T47D (cell line): ENCODE measurements around the gene LARGE1.

Source experiments
- DNase-seq, 2 experiments: peaks; one replicate each; pipeline versions ENCODE4 v3.0.0 to v3.0.0-alpha.2; 2011 to 2012; ENCODE audit warnings: low read depth in 1 of 2, low spot score in 1 of 2
- JUND ChIP-seq: IDR thresholded peaks from 2 replicates; pipeline ENCODE4 v1.6.1; 2012; ENCODE audit warnings: low read depth
- in situ Hi-C: cut with HindIII; loops from 2 replicates; pipeline ENCODE4 v1.10.0; 2016; ENCODE audit warnings: low sequenced_read_pairs, low pct_unique_long_range_greater_than_20kb

The LARGE1 gene

DNA sequence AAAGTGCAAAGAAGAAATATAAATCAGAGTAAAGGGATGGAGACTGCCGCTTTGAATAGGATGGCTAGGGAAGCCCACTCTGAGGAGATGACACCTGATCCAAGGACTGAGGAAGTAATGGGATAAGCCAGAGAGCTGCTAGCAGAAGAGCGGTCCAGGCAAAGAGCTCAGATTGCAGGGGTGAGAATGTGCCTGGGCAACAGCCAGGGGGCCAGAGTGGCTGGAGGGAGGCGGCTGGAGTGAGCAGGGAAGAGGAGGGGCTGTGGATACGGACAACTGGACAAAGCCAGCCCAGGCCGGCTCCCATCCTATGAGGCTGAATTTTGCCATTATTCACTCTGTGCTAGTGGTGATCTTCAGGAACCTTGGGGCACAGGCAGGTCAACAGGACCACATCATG, 501.8 kb downstream of the LARGE1 start:
- DNase-seq = no peak
- TF ChIP-seq JUND = no peak
- in situ Hi-C loops = no loop called here

DNA sequence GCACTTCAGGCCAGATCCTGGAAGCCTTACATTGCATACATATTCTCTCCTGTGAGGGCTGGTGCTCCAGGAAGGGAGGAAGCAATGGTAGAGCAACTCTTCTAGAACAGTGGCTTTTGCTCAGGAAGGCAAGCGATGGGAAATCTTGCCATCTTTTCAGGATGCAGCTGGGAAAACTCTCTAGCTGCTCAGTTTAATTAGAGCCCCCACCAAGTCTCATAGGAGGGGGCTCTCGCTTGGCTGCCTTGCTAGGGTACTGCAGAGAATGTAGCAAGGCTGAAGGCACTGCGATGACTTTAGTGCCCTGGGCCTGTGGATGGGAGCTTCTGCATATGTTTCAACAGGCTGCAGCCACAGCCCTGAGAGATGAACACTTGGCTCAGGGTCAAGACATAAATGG, 504.9 kb downstream of the LARGE1 start:
- DNase-seq = no peak
- TF ChIP-seq JUND = no peak
- in situ Hi-C loops = no loop called here

DNA sequence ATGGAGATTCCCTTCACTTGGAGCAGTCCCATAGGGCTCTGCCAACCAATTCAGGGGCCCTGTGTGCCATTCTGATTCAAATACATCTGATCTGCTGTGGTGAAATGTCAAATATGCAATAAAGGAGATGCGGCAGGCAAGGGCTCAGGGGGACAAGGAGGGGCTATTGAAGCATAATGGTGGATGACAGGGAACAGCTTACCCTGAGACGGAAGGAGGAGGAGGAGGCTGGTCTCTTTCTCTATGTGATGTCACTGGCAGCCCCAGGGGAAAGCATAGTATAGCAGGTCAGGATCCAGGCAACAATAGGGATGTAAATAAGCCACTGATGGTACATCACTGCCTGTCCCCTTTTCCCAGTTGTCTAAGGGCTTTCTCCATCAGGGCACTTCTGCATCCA, 511.2 kb downstream of the LARGE1 start:
- no peak for TF ChIP-seq JUND
- in situ Hi-C loops = no loop called here
- DNase-seq = no peak

DNA sequence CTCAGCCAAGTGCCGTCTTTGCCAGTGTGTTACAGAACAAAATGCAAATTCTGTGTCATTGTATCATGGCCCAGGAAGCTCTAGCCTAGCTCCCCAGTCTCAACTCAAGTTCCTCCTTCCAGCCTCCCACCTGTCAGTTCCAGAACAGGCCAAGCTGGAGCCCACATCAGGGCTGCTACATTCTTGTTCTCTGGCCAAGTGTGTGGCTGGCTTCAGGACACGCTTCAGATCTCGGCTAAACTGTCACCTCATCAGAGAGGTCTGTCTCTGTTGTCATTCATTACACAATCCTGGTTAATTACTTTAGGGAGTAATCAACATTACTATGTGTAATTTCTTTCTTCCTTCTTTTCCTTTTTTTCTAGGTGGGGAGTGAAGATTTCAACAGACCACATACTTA, 515.1 kb downstream of the LARGE1 start:
- no peak for DNase-seq
- in situ Hi-C loops = no loop called here
- no peak for TF ChIP-seq JUND

DNA sequence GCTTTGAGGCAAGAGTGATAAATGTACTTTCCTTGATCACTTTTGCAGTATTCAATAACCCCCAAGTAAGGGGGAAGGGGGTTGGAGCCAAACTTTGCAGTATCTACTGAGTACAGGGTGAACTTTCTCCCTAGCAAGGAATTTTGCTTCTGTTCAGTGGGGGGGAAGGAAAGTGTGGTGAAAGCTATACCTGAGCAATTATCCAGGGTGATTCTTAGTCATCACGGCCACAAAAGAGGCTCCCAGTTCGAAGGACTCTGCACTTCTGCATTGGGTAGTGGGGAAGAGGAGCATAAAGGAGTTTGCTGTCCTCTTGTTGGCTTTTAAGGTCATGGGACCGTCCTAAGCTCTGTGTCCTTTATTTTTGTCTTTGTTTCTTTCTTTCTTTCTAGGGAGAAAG, 515.6 kb downstream of the LARGE1 start:
- in situ Hi-C loops = no loop called here
- DNase-seq = no peak
- TF ChIP-seq JUND = no peak

DNA sequence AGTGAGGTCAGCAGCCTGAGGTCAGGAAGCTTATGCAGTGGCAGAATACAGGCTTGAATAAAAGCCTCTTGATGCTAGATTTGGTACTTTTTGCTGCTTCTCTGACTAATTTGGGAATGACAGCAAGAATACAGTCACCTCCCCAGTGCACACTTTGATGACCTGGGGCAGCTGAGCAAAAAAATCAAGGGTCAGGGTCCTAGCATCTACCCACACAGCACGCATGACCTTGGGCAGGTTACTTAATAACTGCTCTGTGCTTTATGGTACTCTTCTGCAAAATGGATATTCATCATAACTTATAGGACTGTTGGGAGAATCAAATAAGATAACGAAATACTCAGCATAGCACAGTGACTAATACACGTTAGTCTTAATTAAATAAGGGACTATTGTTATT, 518.0 kb downstream of the LARGE1 start:
- DNase-seq = no peak
- no peak for TF ChIP-seq JUND
- in situ Hi-C loops = no loop called here

DNA sequence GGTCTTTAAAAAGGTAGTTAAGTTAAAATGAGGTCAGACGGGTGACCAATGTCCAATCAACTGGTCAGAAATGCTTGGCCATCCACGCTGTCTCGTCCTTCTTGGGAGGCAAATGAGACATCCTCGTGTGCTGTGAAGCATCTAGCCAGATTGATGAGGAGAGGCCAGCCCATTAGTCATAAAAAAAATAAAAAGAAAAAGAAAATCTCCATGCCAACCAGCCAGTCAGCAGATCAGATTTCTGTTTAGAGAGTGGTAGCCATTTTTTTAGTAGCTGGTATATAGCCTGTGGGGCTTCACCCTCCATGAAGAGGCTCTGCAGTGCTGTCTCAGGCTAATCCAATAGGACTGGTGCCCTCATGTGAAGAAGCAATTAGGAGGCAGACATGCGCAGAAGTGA, 519.0 kb downstream of the LARGE1 start:
- in situ Hi-C loops = no loop called here
- DNase-seq = no peak
- no peak for TF ChIP-seq JUND

DNA sequence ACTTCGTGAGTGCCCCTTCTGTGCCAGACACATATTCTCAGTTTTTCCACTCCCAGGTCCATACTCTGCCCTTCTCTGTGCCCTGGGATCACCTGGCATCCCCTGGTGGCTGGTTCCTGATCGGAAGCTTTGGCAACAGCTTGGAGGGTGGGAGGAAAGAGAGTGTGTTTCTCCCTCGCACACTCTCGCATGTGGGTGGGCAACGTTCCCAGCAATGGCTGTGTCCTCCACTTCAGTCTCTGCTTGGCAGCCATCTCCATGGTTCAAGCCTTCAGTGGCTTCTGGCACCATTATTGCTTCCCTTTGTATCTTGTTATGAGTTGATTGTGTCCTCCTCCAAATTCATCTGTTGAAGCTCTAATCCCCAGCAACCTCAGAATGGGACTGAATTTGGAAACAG, 519.4 kb downstream of the LARGE1 start:
- no peak for TF ChIP-seq JUND
- DNase-seq = no peak
- in situ Hi-C loops = no loop called here

DNA sequence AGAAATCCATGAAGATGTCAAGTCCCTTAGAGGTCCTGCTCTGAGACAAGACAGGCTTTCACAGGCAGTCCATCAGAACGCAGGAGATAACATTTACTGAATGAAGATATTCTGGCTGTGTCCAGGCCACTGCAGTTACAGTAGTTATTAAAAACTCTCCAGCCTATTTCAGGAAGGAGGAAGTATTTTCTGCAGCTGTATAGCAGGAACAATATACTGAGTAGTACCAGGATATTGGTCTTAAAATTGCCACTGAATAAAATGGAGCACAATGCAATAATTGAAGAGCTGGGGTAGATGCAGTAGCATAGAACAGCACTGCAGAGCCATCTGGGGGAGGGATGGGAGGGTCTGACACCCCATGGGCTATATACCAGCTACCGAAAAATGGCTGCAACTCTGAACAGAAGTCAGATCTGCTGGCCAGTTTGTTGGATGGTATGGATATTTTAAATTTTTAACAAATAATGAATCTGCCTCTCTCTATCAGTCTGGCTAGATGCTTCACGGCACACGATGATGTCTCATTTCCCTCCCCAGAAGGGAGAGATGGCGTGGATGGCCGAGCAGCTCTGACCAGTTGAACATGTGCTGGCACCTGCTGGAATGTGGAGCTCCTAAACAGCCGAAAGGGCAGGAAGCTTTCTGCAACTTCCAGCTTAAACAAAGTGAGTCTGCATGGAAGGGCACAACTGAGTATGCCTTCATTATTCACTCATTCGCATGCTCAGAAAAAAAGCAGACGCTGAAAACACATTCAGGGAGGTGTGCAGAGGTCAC, 520.0 kb downstream of the LARGE1 start:
- no peak for TF ChIP-seq JUND
- DNase-seq = peak in 1 of 2 experiments; percentile 13
- in situ Hi-C loops = no loop called here

DNA sequence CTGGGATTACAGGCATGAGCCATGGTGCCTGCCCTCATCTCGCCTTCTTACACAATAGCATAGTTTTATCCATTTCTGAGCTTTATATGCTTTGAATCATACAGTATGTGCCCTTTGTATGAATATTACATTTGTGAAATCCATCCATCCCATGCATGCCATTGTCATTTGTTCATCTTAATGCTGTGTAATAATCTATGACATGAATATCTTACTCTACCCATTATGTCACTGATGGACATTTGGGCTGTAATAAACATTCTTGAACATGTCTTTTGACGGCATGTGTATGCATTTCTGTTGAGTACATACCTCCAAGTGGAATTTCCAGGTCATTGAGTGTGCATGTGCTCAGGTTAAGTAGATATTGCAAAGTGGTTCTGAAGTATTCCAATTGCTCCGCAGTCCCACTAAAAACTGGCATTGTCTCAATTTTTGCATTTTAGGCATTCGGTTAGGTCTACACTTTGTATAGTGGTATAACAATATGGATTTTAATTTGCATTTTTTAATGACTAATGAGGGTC, 522.8 kb downstream of the LARGE1 start:
- no peak for TF ChIP-seq JUND
- in situ Hi-C loops = no loop called here
- DNase-seq = no peak

DNA sequence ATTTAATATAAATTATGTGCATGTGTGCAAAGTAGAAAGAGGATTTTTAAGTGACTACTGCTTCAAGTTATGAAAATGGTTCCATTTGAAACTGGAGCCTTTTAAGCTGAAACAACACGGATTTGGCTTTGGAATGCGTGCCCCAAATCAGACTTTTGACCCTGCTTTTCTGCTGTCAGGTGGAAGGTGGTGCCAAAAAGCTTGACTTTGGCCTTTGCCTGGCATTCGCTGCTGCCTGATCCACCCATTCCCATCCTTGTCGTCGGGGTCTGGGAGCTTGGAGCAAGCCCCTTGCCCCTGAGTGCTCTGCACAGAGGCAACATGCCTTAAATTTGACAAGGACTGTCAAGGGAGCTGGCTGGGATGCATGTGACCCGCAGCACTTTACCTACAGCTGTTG, 526.8 kb downstream of the LARGE1 start:
- no peak for TF ChIP-seq JUND

DNA sequence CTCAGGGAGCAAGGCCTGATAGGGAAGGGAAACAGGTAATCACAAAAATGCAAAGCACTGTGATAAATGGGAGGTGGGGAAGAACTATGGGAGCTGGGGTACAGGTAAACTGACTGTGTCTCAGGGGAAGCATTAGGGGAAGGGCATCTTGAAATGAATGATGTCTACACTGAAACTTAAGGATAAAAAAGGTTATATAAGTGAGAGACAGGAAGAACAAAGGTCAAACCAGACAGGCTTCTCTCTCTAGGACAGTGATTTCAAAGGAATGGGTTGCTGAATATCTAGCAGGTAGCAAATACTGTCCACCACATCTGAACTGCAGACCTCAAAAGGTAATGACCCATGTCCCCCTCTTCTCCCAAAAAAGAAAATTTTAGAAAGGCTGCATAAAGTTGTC, 529.0 kb downstream of the LARGE1 start:
- no peak for DNase-seq
- in situ Hi-C loops = no loop called here
- no peak for TF ChIP-seq JUND

More for the DNA sequence above, 526.8 kb downstream of the LARGE1 start:
- in situ Hi-C loops = no loop called here
- no peak for DNase-seq

DNA sequence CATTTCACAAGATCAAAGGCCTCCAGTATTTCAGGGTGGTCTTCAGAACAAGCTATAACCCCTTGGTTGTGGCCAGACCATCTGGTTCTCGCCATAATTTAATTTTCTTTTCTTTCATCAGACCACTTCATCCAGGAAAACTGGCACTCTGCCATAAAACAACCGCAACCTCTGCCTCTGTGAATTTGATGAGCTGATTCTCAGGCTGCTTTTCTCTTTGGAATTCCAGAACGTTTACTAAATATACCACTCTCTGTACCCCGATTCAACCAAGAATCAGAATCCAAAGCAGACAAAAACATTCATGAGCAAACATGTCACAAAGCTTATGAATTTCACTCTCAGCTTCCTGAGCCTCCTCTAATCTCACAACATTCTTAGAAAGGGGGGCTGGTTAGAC, 530.3 kb downstream of the LARGE1 start:
- in situ Hi-C loops = no loop called here
- no peak for TF ChIP-seq JUND
- DNase-seq = no peak

DNA sequence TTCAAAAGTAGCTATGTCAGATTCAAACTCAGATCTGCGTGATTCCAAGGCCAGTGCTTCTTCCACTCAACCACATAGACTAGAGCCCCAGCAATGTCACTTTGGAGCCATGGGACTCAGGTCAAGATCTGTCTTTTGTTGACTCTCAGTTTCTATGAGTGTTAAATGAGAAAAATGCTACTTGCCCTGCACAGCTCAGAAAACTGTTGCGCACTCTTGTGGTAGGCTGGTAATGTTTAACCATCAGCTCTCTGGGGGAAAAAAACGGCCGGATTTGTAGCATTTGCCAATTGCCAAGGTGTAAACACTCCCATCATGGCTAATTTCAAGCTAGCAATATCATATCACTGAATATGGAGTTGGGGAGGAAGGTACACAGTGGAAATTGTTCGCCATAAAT, 534.0 kb downstream of the LARGE1 start:
- no peak for DNase-seq
- TF ChIP-seq JUND = no peak
- in situ Hi-C loops = no loop called here
